Glutamatergic neuron (in vitro differentiated cells): ENCODE data around the gene AQP10. TPM values are rescaled to one million over a fixed set of nuclear protein-coding genes. Genes with fewer than 3 reads are reported as not detected.

Experiments used
- DNase-seq: peaks from one replicate; pipeline ENCODE4 v3.0.0; 2022
- H3K27ac Mint-ChIP-seq: one replicate; pipeline ENCODE4 v1.8.0; 2020; ENCODE audit warnings: mild to moderate bottlenecking, mixed read lengths, inconsistent platforms; ENCODE audit not compliant: unreplicated experiment
- H3K27me3 Mint-ChIP-seq: one replicate; pipeline ENCODE4 v1.8.0; 2020; ENCODE audit warnings: mild to moderate bottlenecking, moderate library complexity, mixed read lengths, inconsistent platforms; ENCODE audit not compliant: unreplicated experiment
- H3K36me3 Mint-ChIP-seq: one replicate; pipeline ENCODE4 v1.8.0; 2020; ENCODE audit warnings: mild to moderate bottlenecking, mixed read lengths, inconsistent platforms; ENCODE audit not compliant: unreplicated experiment
- H3K4me1 Mint-ChIP-seq: one replicate; pipeline ENCODE4 v1.8.0; 2020; ENCODE audit warnings: mild to moderate bottlenecking, low read depth, mixed read lengths, inconsistent platforms; ENCODE audit not compliant: unreplicated experiment
- H3K4me3 Mint-ChIP-seq: one replicate; pipeline ENCODE4 v1.8.0; 2020; ENCODE audit warnings: mild to moderate bottlenecking, mixed read lengths, inconsistent platforms; ENCODE audit not compliant: unreplicated experiment
- H3K9me3 Mint-ChIP-seq: one replicate; pipeline ENCODE4 v1.8.0; 2020; ENCODE audit warnings: mild to moderate bottlenecking, moderate library complexity, mixed read lengths, inconsistent platforms; ENCODE audit not compliant: unreplicated experiment
- total RNA-seq: library from RNA; stranded (reverse); fragmentation: NEBNext Ultra II Directional; extraction: Animal tissue kit (Norgen Biotek cat#: 25700); gene quantifications from one replicate; pipeline ENCODE4 v1.2.1, GENCODE V29; 2021; ENCODE audit not compliant: unreplicated experiment
- TF ChIP-seq, protein P1 (sequence below): fragments of 200-600 bp; sonication (generic); IDR thresholded peaks from one replicate; pipeline ENCODE4 v1.5.0; 2021; ENCODE audit not compliant: partially characterized antibody, unreplicated experiment

The AQP10 gene
- total RNA-seq, 1 donor from 2014 or later = not detected

DNA sequence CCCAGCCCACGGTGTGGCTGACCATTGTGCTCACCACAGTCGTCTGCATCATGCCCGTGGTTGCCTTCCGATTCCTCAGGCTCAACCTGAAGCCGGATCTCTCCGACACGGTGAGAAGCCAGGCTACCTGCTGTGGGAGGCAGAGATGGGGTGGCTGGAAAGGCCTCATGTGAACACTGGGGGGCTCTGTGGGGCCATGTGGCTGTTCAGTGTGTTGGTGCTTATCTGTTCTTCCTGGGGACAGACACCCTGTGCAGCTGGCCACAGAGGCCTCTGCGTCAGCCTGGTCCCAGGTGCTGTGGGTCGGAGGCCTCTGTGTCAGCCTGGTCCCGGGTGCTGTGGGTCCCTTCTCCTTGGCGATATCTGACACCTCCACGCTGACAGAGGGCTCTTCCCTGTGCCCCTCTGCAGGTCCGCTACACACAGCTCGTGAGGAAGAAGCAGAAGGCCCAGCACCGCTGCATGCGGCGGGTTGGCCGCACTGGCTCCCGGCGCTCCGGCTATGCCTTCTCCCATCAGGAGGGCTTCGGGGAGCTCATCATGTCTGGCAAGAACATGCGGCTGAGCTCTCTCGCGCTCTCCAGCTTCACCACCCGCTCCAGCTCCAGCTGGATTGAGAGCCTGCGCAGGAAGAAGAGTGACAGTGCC, 27.7 kb downstream of the AQP10 start:
- Mint-ChIP-seq H3K27ac (peak overlapping the region; percentile 57), H3K36me3 (peaks cover 4% of the 10 kb centered on the region), H3K9me3 (peaks cover 3% of the 10 kb centered on the region), H3K4me1 (peaks cover 26% of the 10 kb centered on the region), H3K27me3 (peaks cover 8% of the 10 kb centered on the region), H3K4me3 (peak overlapping the region; percentile 46)
- TF ChIP-seq, protein P1, sequence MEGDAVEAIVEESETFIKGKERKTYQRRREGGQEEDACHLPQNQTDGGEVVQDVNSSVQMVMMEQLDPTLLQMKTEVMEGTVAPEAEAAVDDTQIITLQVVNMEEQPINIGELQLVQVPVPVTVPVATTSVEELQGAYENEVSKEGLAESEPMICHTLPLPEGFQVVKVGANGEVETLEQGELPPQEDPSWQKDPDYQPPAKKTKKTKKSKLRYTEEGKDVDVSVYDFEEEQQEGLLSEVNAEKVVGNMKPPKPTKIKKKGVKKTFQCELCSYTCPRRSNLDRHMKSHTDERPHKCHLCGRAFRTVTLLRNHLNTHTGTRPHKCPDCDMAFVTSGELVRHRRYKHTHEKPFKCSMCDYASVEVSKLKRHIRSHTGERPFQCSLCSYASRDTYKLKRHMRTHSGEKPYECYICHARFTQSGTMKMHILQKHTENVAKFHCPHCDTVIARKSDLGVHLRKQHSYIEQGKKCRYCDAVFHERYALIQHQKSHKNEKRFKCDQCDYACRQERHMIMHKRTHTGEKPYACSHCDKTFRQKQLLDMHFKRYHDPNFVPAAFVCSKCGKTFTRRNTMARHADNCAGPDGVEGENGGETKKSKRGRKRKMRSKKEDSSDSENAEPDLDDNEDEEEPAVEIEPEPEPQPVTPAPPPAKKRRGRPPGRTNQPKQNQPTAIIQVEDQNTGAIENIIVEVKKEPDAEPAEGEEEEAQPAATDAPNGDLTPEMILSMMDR = no peak
- DNase-seq = peak; percentile 33

DNA sequence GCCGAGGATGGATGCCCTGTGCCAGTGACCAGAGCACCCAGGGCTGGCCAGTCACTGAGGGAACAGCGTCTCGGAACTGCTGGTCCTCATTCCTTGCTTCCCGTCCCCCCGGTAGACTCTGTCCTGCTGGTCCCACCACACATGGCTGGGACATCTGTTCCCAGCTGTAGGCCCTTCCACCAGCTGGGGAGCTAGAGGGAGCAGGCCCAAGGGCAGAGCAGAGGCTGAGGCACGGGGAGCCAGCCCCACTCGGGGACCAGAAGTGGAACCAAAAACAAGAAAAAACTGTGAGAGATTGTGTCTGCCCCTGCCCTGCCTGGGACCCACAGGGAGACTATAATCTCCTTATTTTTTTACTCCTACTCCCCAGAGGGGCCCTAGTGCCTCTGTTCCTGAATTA, 28.2 kb downstream of the AQP10 start:
- peaks cover 4% of the 10 kb centered on the region for H3K9me3 Mint-ChIP-seq
- peaks cover 4% of the 10 kb centered on the region for H3K36me3 Mint-ChIP-seq
- DNase-seq = peak; percentile 58
- TF ChIP-seq, protein P1 = no peak
- peak overlapping the region; percentile 48 for H3K4me3 Mint-ChIP-seq
- H3K27me3 Mint-ChIP-seq = peaks cover 11% of the 10 kb centered on the region
- H3K4me1 Mint-ChIP-seq = peaks cover 31% of the 10 kb centered on the region
- peak overlapping the region; percentile 57 for H3K27ac Mint-ChIP-seq

DNA sequence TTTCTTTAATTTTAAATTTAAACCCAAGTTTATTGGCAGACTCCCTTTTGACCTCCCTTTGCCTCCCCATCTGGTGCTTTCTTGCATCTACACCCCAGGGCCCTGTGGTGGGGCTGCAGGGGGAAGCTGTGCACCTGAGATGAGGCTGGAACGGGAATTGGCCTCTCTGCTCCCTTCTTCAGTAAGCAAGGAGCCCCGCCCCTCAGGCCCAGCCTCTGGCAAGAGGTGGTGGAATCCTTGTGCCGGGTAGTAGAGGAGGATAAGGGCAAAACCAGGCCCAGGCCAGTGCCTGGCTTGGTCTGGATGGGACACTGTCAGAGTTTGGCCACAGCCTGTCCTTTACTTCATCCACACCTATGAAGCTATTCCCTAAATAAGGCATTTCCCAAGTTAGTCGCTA, 29.5 kb downstream of the AQP10 start:
- TF ChIP-seq, protein P1 = no peak

DNA sequence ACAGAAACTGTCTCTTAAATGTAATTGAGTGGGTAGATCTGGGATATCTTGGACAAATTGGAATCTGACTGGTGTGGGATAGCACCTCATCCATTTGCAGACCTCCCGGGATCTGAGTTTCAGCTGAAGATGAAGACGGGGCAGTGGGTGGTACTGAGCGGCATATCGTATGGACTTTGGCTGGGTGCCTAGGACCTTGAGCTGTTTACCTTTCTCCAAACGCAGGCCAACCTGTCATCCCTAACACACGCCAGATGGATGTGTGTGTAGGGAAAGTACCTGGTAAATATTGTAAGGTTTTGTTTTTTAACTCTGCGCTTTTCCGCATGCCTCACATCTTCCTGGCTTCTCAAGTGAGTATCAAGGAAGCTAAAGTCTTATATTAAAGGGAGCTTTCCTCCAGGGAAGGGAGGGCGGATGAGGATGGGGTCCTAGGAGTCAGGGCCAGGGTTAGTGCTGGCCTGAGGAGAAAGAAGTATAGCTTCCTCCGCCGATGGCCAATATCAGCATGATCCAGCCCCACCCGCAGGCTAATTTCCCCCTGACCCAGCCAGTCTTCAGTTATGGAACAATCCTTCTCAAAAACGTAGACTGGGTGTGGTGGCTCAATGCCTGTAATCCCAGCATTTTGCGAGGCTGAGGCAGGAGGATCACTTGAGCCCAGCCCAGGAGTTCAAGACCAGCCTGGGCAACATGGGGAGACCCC, 30.6 kb downstream of the AQP10 start:
- H3K9me3 Mint-ChIP-seq = peaks cover 4% of the 10 kb centered on the region
- H3K27ac Mint-ChIP-seq = no peak overlapping the region
- no peak for DNase-seq
- TF ChIP-seq, protein P1 = no peak
- H3K4me1 Mint-ChIP-seq = peaks cover 31% of the 10 kb centered on the region
- peak overlapping the region; percentile 64 for H3K4me3 Mint-ChIP-seq
- H3K27me3 Mint-ChIP-seq = peaks cover 12% of the 10 kb centered on the region
- peaks cover 4% of the 10 kb centered on the region for H3K36me3 Mint-ChIP-seq

More for the DNA sequence above, 29.5 kb downstream of the AQP10 start:
- H3K9me3 Mint-ChIP-seq = peaks cover 4% of the 10 kb centered on the region
- no peak for DNase-seq
- no peak overlapping the region for H3K27ac Mint-ChIP-seq
- H3K4me1 Mint-ChIP-seq = peaks cover 31% of the 10 kb centered on the region
- H3K4me3 Mint-ChIP-seq = no peak overlapping the region
- peaks cover 4% of the 10 kb centered on the region for H3K36me3 Mint-ChIP-seq
- H3K27me3 Mint-ChIP-seq = peaks cover 14% of the 10 kb centered on the region

DNA sequence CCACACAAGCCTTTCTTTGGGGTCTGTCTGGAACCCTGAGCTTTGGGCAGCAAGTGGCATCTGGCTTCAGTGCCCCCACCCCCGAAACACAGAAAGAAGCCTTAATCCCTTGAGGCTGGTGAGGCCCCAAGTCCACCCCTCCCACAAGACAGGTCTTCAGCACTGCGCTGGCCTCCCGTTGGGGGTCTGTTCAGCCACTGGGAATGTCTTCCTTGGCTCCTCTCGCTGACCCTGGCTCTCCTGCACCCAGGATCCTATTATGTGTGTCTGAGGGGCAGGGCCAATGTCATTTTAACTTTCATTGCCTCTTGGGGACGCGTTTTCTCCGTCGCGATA, 31.3 kb downstream of the AQP10 start:
- peak; percentile 26 for DNase-seq
- Mint-ChIP-seq H3K9me3 (peaks cover 4% of the 10 kb centered on the region), H3K4me3 (peak overlapping the region; percentile 93), H3K27ac (peak overlapping the region; percentile 75), H3K36me3 (peaks cover 4% of the 10 kb centered on the region), H3K27me3 (peaks cover 12% of the 10 kb centered on the region), H3K4me1 (peaks cover 31% of the 10 kb centered on the region)
- TF ChIP-seq, protein P1 = no peak
